22Rv1 (cell line): ENCODE results near the gene XPNPEP3.

Experiments used
- ZFX ChIP-seq: fragments of 450-650 bp; IDR thresholded peaks from 2 replicates; pipeline ENCODE4 v1.6.1; 2017; ENCODE audit warnings: antibody characterized with exemption, borderline replicate concordance
- TF ChIP-seq, protein P1 (sequence below): fragments of 450-650 bp; IDR thresholded peaks from 2 replicates; pipeline ENCODE4 v1.5.1; 2017; ENCODE audit warnings: mild to moderate bottlenecking

- TF ChIP-seq, protein P1, sequence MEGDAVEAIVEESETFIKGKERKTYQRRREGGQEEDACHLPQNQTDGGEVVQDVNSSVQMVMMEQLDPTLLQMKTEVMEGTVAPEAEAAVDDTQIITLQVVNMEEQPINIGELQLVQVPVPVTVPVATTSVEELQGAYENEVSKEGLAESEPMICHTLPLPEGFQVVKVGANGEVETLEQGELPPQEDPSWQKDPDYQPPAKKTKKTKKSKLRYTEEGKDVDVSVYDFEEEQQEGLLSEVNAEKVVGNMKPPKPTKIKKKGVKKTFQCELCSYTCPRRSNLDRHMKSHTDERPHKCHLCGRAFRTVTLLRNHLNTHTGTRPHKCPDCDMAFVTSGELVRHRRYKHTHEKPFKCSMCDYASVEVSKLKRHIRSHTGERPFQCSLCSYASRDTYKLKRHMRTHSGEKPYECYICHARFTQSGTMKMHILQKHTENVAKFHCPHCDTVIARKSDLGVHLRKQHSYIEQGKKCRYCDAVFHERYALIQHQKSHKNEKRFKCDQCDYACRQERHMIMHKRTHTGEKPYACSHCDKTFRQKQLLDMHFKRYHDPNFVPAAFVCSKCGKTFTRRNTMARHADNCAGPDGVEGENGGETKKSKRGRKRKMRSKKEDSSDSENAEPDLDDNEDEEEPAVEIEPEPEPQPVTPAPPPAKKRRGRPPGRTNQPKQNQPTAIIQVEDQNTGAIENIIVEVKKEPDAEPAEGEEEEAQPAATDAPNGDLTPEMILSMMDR = no peak
- no peak for TF ChIP-seq ZFX
These were observed 17.1 kb downstream of the XPNPEP3 start for GRCh38 chr22:40874016-40874415.
